ENCODE results near the gene NEURL1B.

NEURL1B gene

GRCh38 chr5:172616730-172617129 lies 24.3 kb upstream of the NEURL1B start:
- Histone ChIP-seq H4K8ac (ENCODE audit: low read length) (peak overlapping the region; percentile 13), H3K14ac (ENCODE audit: low read length in 2 of 2) (no peak overlapping the region), H2BK15ac (ENCODE audit: low read depth, poor library complexity, severe bottlenecking) (no peak overlapping the region), H2BK5ac (ENCODE audit: low read depth, low read length, poor library complexity, severe bottlenecking) (no peak overlapping the region), H2BK12ac (ENCODE audit: low read length in 2 of 2) (no peak overlapping the region), H3K4me2 (ENCODE audit: low read length, poor library complexity, severe bottlenecking) (peak overlapping the region; percentile 24), H3K18ac (ENCODE audit: low read depth in 1 of 2, low read length in 2 of 2) (no peak overlapping the region), H3K9ac (ENCODE audit: low read length) (no peak overlapping the region), H3K9me3 (ENCODE audit: control insufficient read depth, low read length) (peaks cover 15% of the 10 kb centered on the region), H3K27me3 (ENCODE audit: control insufficient read depth in 1 of 2, insufficient read depth in 1 of 2, low read length in 2 of 2) (peaks cover 38 to 66% of the 10 kb centered on the region in 2 experiments), H2AFZ (ENCODE audit: low read depth, low read length) (no peak overlapping the region), H3K36me3 (ENCODE audit: control insufficient read depth in 1 of 2, insufficient read depth in 2 of 2, low read depth in 1 of 2, low read length in 2 of 2) (no peaks in the 10 kb centered on the region), H4K91ac (ENCODE audit: low read length) (no peak overlapping the region), H2AK5ac (ENCODE audit: low read length, severe bottlenecking) (no peak overlapping the region), H3K27ac (ENCODE audit: low read length, poor library complexity, severe bottlenecking) (no peak overlapping the region), H3K79me1 (replicated peaks; ENCODE audit: low read length, poor library complexity, severe bottlenecking) (no peaks in the 10 kb centered on the region), H3K4ac (ENCODE audit: low read depth in 1 of 2, low read length in 2 of 2) (no peak overlapping the region), H3K4me1 (ENCODE audit: control insufficient read depth, insufficient read depth, low read depth, low read length) (peaks cover 2% of the 10 kb centered on the region), H2BK120ac (ENCODE audit: low read depth, low read length) (no peak overlapping the region), H3K4me3 (ENCODE audit: insufficient read depth in 1 of 2, low read depth in 1 of 2, low read length in 2 of 2) (no peak overlapping the region), H3K23ac (ENCODE audit: low read length in 2 of 2) (no peak overlapping the region)
- DNase-seq, result peak; percentile 13
- 63% methylated on average over 16 of the region's 16 CpGs for WGBS

- WGBS, result 82% methylated on average over 25 of the region's 26 CpGs
- Histone ChIP-seq H3K36me3 (ENCODE audit: control insufficient read depth in 1 of 2, insufficient read depth in 2 of 2, low read depth in 1 of 2, low read length in 2 of 2) (no peaks in the 10 kb centered on the region), H2AFZ (ENCODE audit: low read depth, low read length) (no peak overlapping the region), H3K9me3 (ENCODE audit: control insufficient read depth, low read length) (peaks cover 12% of the 10 kb centered on the region), H2BK120ac (ENCODE audit: low read depth, low read length) (no peak overlapping the region), H3K27ac (ENCODE audit: low read length, poor library complexity, severe bottlenecking) (no peak overlapping the region), H3K4me3 (ENCODE audit: insufficient read depth in 1 of 2, low read depth in 1 of 2, low read length in 2 of 2) (no peak overlapping the region), H4K91ac (ENCODE audit: low read length) (no peak overlapping the region), H2BK15ac (ENCODE audit: low read depth, poor library complexity, severe bottlenecking) (no peak overlapping the region), H3K27me3 (ENCODE audit: control insufficient read depth in 1 of 2, insufficient read depth in 1 of 2, low read length in 2 of 2) (peaks cover 45 to 67% of the 10 kb centered on the region in 2 experiments), H3K18ac (ENCODE audit: low read depth in 1 of 2, low read length in 2 of 2) (no peak overlapping the region), H3K4ac (ENCODE audit: low read depth in 1 of 2, low read length in 2 of 2) (no peak overlapping the region), H3K14ac (ENCODE audit: low read length in 2 of 2) (no peak overlapping the region), H2BK12ac (ENCODE audit: low read length in 2 of 2) (no peak overlapping the region), H4K8ac (ENCODE audit: low read length) (no peak overlapping the region), H2BK5ac (ENCODE audit: low read depth, low read length, poor library complexity, severe bottlenecking) (no peak overlapping the region), H3K4me1 (ENCODE audit: control insufficient read depth, insufficient read depth, low read depth, low read length) (peaks cover 2% of the 10 kb centered on the region), H3K23ac (ENCODE audit: low read length in 2 of 2) (no peak overlapping the region), H2AK5ac (ENCODE audit: low read length, severe bottlenecking) (no peak overlapping the region), H3K4me2 (ENCODE audit: low read length, poor library complexity, severe bottlenecking) (no peak overlapping the region), H3K9ac (ENCODE audit: low read length) (no peak overlapping the region), H3K79me1 (replicated peaks; ENCODE audit: low read length, poor library complexity, severe bottlenecking) (no peaks in the 10 kb centered on the region)
- no peak for DNase-seq
These were observed 23.2 kb upstream of the NEURL1B start for GRCh38 chr5:172617817-172618216.

- Histone ChIP-seq H3K9ac (ENCODE audit: low read length) (no peak overlapping the region), H2BK5ac (ENCODE audit: low read depth, low read length, poor library complexity, severe bottlenecking) (no peak overlapping the region), H3K23ac (ENCODE audit: low read length in 2 of 2) (no peak overlapping the region), H3K4me2 (ENCODE audit: low read length, poor library complexity, severe bottlenecking) (no peak overlapping the region), H3K4me3 (ENCODE audit: insufficient read depth in 1 of 2, low read depth in 1 of 2, low read length in 2 of 2) (no peak overlapping the region), H3K4me1 (ENCODE audit: control insufficient read depth, insufficient read depth, low read depth, low read length) (peaks cover 2% of the 10 kb centered on the region), H4K91ac (ENCODE audit: low read length) (no peak overlapping the region), H2BK120ac (ENCODE audit: low read depth, low read length) (no peak overlapping the region), H4K8ac (ENCODE audit: low read length) (no peak overlapping the region), H2BK12ac (ENCODE audit: low read length in 2 of 2) (no peak overlapping the region), H2BK15ac (ENCODE audit: low read depth, poor library complexity, severe bottlenecking) (no peak overlapping the region), H3K14ac (ENCODE audit: low read length in 2 of 2) (no peak overlapping the region), H2AFZ (ENCODE audit: low read depth, low read length) (no peak overlapping the region), H3K79me1 (replicated peaks; ENCODE audit: low read length, poor library complexity, severe bottlenecking) (no peaks in the 10 kb centered on the region), H3K9me3 (ENCODE audit: control insufficient read depth, low read length) (peaks cover 7% of the 10 kb centered on the region), H3K27me3 (ENCODE audit: control insufficient read depth in 1 of 2, insufficient read depth in 1 of 2, low read length in 2 of 2) (peaks cover 55 to 74% of the 10 kb centered on the region in 2 experiments), H3K4ac (ENCODE audit: low read depth in 1 of 2, low read length in 2 of 2) (no peak overlapping the region), H3K27ac (ENCODE audit: low read length, poor library complexity, severe bottlenecking) (no peak overlapping the region), H3K36me3 (ENCODE audit: control insufficient read depth in 1 of 2, insufficient read depth in 2 of 2, low read depth in 1 of 2, low read length in 2 of 2) (no peaks in the 10 kb centered on the region), H3K18ac (ENCODE audit: low read depth in 1 of 2, low read length in 2 of 2) (no peak overlapping the region), H2AK5ac (ENCODE audit: low read length, severe bottlenecking) (no peak overlapping the region)
- DNase-seq, result no peak
- WGBS, result 96% methylated on average over 12 of the region's 12 CpGs
These were observed 22.3 kb upstream of the NEURL1B start for GRCh38 chr5:172618574-172619365.

GRCh38 chr5:172620506-172620905 lies 20.6 kb upstream of the NEURL1B start:
- DNase-seq, result no peak
- Histone ChIP-seq H3K79me1 (replicated peaks; ENCODE audit: low read length, poor library complexity, severe bottlenecking) (no peaks in the 10 kb centered on the region), H3K27ac (ENCODE audit: low read length, poor library complexity, severe bottlenecking) (no peak overlapping the region), H2BK120ac (ENCODE audit: low read depth, low read length) (no peak overlapping the region), H3K4me1 (ENCODE audit: control insufficient read depth, insufficient read depth, low read depth, low read length) (peaks cover 2% of the 10 kb centered on the region), H3K18ac (ENCODE audit: low read depth in 1 of 2, low read length in 2 of 2) (no peak overlapping the region), H3K9ac (ENCODE audit: low read length) (no peak overlapping the region), H4K91ac (ENCODE audit: low read length) (no peak overlapping the region), H2AFZ (ENCODE audit: low read depth, low read length) (no peak overlapping the region), H3K27me3 (ENCODE audit: control insufficient read depth in 1 of 2, insufficient read depth in 1 of 2, low read length in 2 of 2) (peaks cover 72 to 86% of the 10 kb centered on the region in 2 experiments), H3K4me3 (ENCODE audit: insufficient read depth in 1 of 2, low read depth in 1 of 2, low read length in 2 of 2) (no peak overlapping the region), H2BK15ac (ENCODE audit: low read depth, poor library complexity, severe bottlenecking) (no peak overlapping the region), H3K4me2 (ENCODE audit: low read length, poor library complexity, severe bottlenecking) (no peak overlapping the region), H3K14ac (ENCODE audit: low read length in 2 of 2) (no peak overlapping the region), H4K8ac (ENCODE audit: low read length) (no peak overlapping the region), H3K9me3 (ENCODE audit: control insufficient read depth, low read length) (no peaks in the 10 kb centered on the region), H2BK12ac (ENCODE audit: low read length in 2 of 2) (no peak overlapping the region), H3K23ac (ENCODE audit: low read length in 2 of 2) (no peak overlapping the region), H2BK5ac (ENCODE audit: low read depth, low read length, poor library complexity, severe bottlenecking) (no peak overlapping the region), H3K4ac (ENCODE audit: low read depth in 1 of 2, low read length in 2 of 2) (no peak overlapping the region), H2AK5ac (ENCODE audit: low read length, severe bottlenecking) (no peak overlapping the region), H3K36me3 (ENCODE audit: control insufficient read depth in 1 of 2, insufficient read depth in 2 of 2, low read depth in 1 of 2, low read length in 2 of 2) (no peaks in the 10 kb centered on the region)
- WGBS, result 92% methylated on average over 6 of the region's 6 CpGs

Data from mesenchymal stem cell (in vitro differentiated cells and primary cell).